GM19467 (cell line): ENCODE results near the gene TMEM52B.
A peak's percentile ranks its signal among the peaks of the same experiment; 100 is the strongest.
"Not testable (repeated sequence)": the region's sequence is repeated elsewhere in the genome, so short reads cannot be mapped to it uniquely, and the experiment has no call there.

Source experiments
- ATAC-seq: cut with Tn5 transposase; IDR thresholded peaks from one replicate; pipeline ENCODE4 v1.9.1; 2021; ENCODE audit warnings: mild to moderate bottlenecking, moderate library complexity; ENCODE audit not compliant: unreplicated experiment

The TMEM52B gene

GRCh38 chr12:10211101-10211939 is 32.5 kb downstream of the TMEM52B start:
- no peak for ATAC-seq

GRCh38 chr12:10211940-10212738 is 33.3 kb downstream of the TMEM52B start:
- no peak for ATAC-seq

- peak; percentile 61 for ATAC-seq
Measured at GRCh38 chr12:10212739-10213131, 33.9 kb downstream of the TMEM52B start, which contains the start of gene GABARAPL1. TSS of gene GABARAPL1 (plus strand) at chr12:10212877. CDS start at chr12:10213130, 253 bp downstream.

GRCh38 chr12:10213168-10214135 is 34.6 kb downstream of the TMEM52B start:
- ATAC-seq: peak; percentile 28

- no peak for ATAC-seq
Measured at GRCh38 chr12:10214136-10214894, 35.5 kb downstream of the TMEM52B start.

GRCh38 chr12:10214895-10215267 is 36.0 kb downstream of the TMEM52B start:
- no peak for ATAC-seq

GRCh38 chr12:10215436-10215835 is 36.6 kb downstream of the TMEM52B start:
- no peak for ATAC-seq

GRCh38 chr12:10215946-10216345 is 37.1 kb downstream of the TMEM52B start:
- not testable (repeated sequence) for ATAC-seq

- ATAC-seq: no peak
Measured at GRCh38 chr12:10218021-10218420, 39.2 kb downstream of the TMEM52B start.

GRCh38 chr12:10220398-10221077 is 41.7 kb downstream of the TMEM52B start:
- ATAC-seq: no peak

- no peak for ATAC-seq
Measured at GRCh38 chr12:10221846-10222245, 43.0 kb downstream of the TMEM52B start.

GRCh38 chr12:10223208-10223607 is 44.4 kb downstream of the TMEM52B start:
- ATAC-seq: no peak

GRCh38 chr12:10225426-10225825 is 46.6 kb downstream of the TMEM52B start:
- not testable (repeated sequence) for ATAC-seq

- no peak for ATAC-seq
Measured at GRCh38 chr12:10226086-10226485, 47.3 kb downstream of the TMEM52B start.

GRCh38 chr12:10226731-10227130 is 47.9 kb downstream of the TMEM52B start:
- no peak for ATAC-seq

- no peak for ATAC-seq
Measured at GRCh38 chr12:10227648-10228047, 48.8 kb downstream of the TMEM52B start.

- ATAC-seq: no peak
Measured at GRCh38 chr12:10234562-10234961, 55.7 kb downstream of the TMEM52B start.

GRCh38 chr12:10235761-10236631 is 57.2 kb downstream of the TMEM52B start:
- ATAC-seq: no peak
